ENCODE data around the gene MRPL4. TPM values are rescaled to one million over a fixed set of nuclear protein-coding genes. Genes with fewer than 3 reads are reported as not detected.
"Not testable (repeated sequence)": the region's sequence is repeated elsewhere in the genome, so short reads cannot be mapped to it uniquely, and the experiment has no call there.

The MRPL4 gene
- total and polyA plus RNA-seq, 12 donors = 33.4 to 123 (median 64.1) TPM

DNA sequence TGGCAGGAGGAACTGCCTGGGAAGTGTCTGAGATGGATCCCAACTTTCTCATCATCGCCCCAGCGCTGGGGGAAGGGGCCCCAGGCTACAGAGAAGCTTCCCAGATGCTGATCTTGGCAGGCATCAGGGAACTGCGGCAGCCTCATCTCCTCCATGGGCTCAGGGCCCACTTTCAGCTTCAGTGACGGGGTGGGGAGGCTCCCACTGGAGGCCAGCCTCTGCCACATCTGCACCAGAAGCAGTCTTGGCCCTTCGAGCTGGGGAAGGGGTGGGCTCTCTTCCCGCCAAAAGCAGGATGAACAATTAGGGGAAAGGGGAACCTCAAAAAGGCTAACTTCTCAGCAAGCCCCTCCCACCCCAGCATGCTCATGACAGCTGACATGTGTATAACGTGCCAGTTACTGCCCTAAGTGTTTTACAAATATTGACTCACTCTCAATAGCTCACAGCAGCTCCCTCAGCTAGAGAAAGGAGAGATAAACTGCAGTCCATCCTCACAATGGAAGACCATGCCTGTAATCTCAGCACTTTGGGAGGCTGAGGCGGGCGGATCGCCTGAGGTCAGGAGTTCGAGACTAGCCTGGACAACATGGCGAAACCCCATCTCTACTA lies 13.7 kb upstream of the MRPL4 start:
- intact Hi-C loops (cut with DNase I) = no loop called here
- no peak for TF ChIP-seq POLR2A (IDR thresholded peaks at IDR 0.05)
- TF ChIP-seq, protein P1, sequence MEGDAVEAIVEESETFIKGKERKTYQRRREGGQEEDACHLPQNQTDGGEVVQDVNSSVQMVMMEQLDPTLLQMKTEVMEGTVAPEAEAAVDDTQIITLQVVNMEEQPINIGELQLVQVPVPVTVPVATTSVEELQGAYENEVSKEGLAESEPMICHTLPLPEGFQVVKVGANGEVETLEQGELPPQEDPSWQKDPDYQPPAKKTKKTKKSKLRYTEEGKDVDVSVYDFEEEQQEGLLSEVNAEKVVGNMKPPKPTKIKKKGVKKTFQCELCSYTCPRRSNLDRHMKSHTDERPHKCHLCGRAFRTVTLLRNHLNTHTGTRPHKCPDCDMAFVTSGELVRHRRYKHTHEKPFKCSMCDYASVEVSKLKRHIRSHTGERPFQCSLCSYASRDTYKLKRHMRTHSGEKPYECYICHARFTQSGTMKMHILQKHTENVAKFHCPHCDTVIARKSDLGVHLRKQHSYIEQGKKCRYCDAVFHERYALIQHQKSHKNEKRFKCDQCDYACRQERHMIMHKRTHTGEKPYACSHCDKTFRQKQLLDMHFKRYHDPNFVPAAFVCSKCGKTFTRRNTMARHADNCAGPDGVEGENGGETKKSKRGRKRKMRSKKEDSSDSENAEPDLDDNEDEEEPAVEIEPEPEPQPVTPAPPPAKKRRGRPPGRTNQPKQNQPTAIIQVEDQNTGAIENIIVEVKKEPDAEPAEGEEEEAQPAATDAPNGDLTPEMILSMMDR (IDR thresholded peaks at IDR 0.05) = no peak
- peak overlapping the region in 2 of 5 donors; percentile 44 to 65 for H3K27ac ChIP-seq
- H3K36me3 ChIP-seq (replicated peaks in 1 of 2) = no peaks in the 10 kb centered on the region
- no peak overlapping the region for H3K4me3 ChIP-seq
- peak in 3 of 7 donors; percentile 24 to 39 (median 37) for DNase-seq
- H3K27me3 ChIP-seq = no peaks in the 10 kb centered on the region
- H3K9me3 ChIP-seq (replicated peaks in 1 of 3) = no peaks in the 10 kb centered on the region
- peaks cover 0 to 5% of the 10 kb centered on the region in 2 donors for H3K4me1 ChIP-seq (replicated peaks in 1 of 2)
- WGBS, 4 donors = 74 to 91% (median 79%) methylated on average over 9 to 12 of the region's 12 CpGs

DNA sequence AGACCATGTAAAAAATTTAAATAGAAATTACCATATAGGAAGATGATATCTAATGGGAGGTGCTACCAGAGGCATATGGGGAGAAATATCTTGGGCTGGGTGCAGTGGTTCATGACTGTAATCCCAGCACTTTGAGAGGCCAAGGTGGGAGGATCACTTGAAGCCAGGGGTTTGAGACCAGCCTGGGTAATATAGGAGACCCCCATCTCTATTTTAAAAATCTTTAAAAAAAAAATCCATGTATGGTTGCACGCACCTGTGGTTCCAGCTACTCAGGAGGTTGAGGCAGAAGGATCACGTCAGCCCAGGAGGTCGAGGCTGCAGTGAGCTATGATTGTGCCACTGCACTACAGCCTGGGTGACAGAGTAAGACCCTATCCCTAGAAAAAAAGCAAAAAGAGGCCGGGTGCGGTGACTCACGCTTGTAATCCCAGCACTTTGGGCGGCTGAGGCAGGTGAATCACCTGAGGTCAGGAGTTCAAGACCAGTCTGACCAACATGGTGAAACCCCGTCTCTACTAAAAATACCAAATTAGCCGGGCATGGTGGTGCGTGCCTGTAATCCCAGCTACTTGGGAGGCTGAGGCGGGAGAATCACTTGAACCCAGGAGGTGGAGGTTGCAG lies 10.1 kb upstream of the MRPL4 start:
- H3K4me1 ChIP-seq (replicated peaks in 1 of 2); DNase-seq; H3K36me3 ChIP-seq (replicated peaks in 1 of 2); H3K27me3 ChIP-seq; H3K9me3 ChIP-seq (replicated peaks in 1 of 3); H3K4me3 ChIP-seq; H3K27ac ChIP-seq: not testable (repeated sequence)
- intact Hi-C loops (cut with DNase I) = loop anchor here in 1 of 2 donors (10.0 kb wide), 1 partner anchor 127 kb away; the partner anchor contains the start of genes EIF3G and P2RY11
- 87 to 95% (median 93%) methylated on average over 11 of the region's 11 CpGs for WGBS, 4 donors

- DNase-seq = no peak
- Histone ChIP-seq H3K27me3 (no peaks in the 10 kb centered on the region), H3K4me1 (replicated peaks in 1 of 2) (no peaks in the 10 kb centered on the region), H3K36me3 (replicated peaks in 1 of 2) (no peaks in the 10 kb centered on the region), H3K4me3 (no peak overlapping the region), H3K27ac (no peak overlapping the region), H3K9me3 (replicated peaks in 1 of 3) (no peaks in the 10 kb centered on the region)
- intact Hi-C loops (cut with DNase I) = loop anchor here in 1 of 2 donors (10.0 kb wide), 1 partner anchor 129 kb away; the partner anchor contains the start of genes EIF3G and P2RY11
- 92 to 98% (median 95%) methylated on average over 6 to 7 of the region's 7 CpGs for WGBS, 4 donors
- TF ChIP-seq, protein P1 (IDR thresholded peaks at IDR 0.05) = no peak
Measured at GRCh38 chr19:10243606-10244005, 8.4 kb upstream of the MRPL4 start.

DNA sequence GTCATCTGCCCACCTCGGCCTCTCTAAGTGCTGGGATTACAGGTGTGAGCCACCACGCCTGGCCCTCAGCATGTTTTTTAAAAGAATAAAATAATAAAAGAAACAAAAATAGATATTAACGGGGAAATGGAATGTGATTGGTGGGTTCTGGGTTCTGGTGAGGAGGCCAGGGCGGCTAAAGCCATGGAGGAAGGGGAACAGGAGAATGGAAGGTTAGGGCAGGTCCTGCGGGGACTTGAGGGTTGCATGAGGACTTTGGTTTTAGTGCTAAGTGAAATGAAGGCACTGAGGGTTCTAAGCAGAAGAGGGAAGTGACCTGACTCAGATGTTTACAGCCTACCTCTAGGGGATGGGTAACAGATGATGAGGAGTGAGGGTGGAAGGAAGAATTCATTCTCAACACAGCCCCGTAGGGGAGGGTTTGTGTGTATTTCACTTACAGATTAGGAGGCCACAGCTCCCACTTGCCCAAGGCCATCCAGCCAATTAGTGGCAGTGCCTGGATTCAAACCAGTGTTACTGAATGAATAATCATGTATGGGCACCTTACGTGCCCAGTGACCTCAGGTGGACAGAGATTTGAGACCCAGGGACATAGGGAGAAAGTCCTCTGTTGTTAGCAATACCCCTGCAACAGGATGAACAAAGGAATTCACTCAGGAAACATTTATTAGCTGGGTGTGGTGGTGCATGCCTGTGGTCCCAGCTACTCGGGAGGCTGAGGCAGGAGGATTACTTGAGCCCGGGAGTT lies 6.7 kb upstream of the MRPL4 start:
- Histone ChIP-seq H3K27me3 (no peaks in the 10 kb centered on the region), H3K4me1 (replicated peaks in 1 of 2) (peaks cover 0 to 3% of the 10 kb centered on the region in 2 donors), H3K27ac (no peak overlapping the region), H3K9me3 (replicated peaks in 1 of 3) (no peaks in the 10 kb centered on the region), H3K4me3 (no peak overlapping the region), H3K36me3 (replicated peaks in 1 of 2) (no peaks in the 10 kb centered on the region)
- DNase-seq = no peak
- TF ChIP-seq, protein P1 (IDR thresholded peaks at IDR 0.05) = no peak
- no peak for TF ChIP-seq POLR2A (IDR thresholded peaks at IDR 0.05)
- 81 to 83% (median 82%) methylated on average over 9 of the region's 9 CpGs for WGBS, 4 donors
- intact Hi-C loops (cut with DNase I) = loop anchor here in 1 of 2 donors (10.0 kb wide), 1 partner anchor 131 kb away; the partner anchor contains the start of genes EIF3G and P2RY11
